Thoracic aorta (tissue), 2 donors: ENCODE data around the gene MAP1LC3B2. TPM values are rescaled to one million over a fixed set of nuclear protein-coding genes. Genes with fewer than 3 reads are reported as not detected.

Experiments used
- ATAC-seq: fragments of 150-250 bp; one replicate; pipeline ENCODE4 v1.8.0; 2017; ENCODE audit warnings: low read depth; ENCODE audit not compliant: insufficient number of reproducible peaks, low FRiP score
- DNase-seq: peaks from one replicate; pipeline ENCODE4 v3.0.0-alpha.2; 2020; ENCODE audit warnings: low spot score
- H3K27ac ChIP-seq, 2 donors: fragments of 200-600 bp; sonication (generic); 1 replicate in 1 of 2; 2 replicates in 1 of 2; pipeline ENCODE4 v1.5.1; 2016; ENCODE audit warnings: mild to moderate bottlenecking in 2 of 2, moderate library complexity in 2 of 2
- H3K27me3 ChIP-seq: fragments of 200-600 bp; sonication (generic); replicated peaks from 2 replicates; pipeline ENCODE4 v1.6.0; 2016; ENCODE audit warnings: mild to moderate bottlenecking; ENCODE audit not compliant: insufficient read depth
- H3K36me3 ChIP-seq: fragments of 200-600 bp; sonication (generic); one replicate; pipeline ENCODE4 v1.5.1; 2016
- H3K4me1 ChIP-seq, 2 donors: fragments of 200-600 bp; sonication (generic); 1 replicate in 1 of 2; 2 replicates in 1 of 2; pipeline versions ENCODE4 v1.5.1 to v1.6.0; 2016; ENCODE audit warnings: low read depth in 2 of 2, mild to moderate bottlenecking in 1 of 2; ENCODE audit not compliant: control insufficient read depth in 1 of 2
- H3K4me3 ChIP-seq: fragments of 200-600 bp; sonication (generic); 2 replicates; pipeline ENCODE4 v1.5.1; 2016; ENCODE audit warnings: mild to moderate bottlenecking
- H3K9me3 ChIP-seq: fragments of 200-600 bp; sonication (generic); 2 replicates; pipeline ENCODE4 v1.5.1; 2016
- total RNA-seq, 2 donors: library from RNA; depleted of rRNA; stranded (reverse); fragments of >200 nt; gene quantifications; one replicate each; pipeline versions ENCODE4 v1.1.0 to v1.2.3, GENCODE V29; 2016
- TF ChIP-seq, protein P1 (sequence below): fragments of 200-600 bp; sonication (generic); IDR thresholded peaks from one replicate; pipeline ENCODE4 v1.5.1; 2019; ENCODE audit warnings: antibody characterized with exemption

MAP1LC3B2 gene
- total RNA-seq, 2 donors from 2014 or later, result 1.5 TPM; not detected in 1

- Histone ChIP-seq H3K36me3 (no peaks in the 10 kb centered on the region), H3K27me3 (no peaks in the 10 kb centered on the region), H3K4me3 (no peak overlapping the region), H3K9me3 (no peaks in the 10 kb centered on the region), H3K4me1 (no peaks in the 10 kb centered on the region), H3K27ac (no peak overlapping the region)
- ATAC-seq (no peak), DNase-seq (no peak)
- TF ChIP-seq, protein P1, sequence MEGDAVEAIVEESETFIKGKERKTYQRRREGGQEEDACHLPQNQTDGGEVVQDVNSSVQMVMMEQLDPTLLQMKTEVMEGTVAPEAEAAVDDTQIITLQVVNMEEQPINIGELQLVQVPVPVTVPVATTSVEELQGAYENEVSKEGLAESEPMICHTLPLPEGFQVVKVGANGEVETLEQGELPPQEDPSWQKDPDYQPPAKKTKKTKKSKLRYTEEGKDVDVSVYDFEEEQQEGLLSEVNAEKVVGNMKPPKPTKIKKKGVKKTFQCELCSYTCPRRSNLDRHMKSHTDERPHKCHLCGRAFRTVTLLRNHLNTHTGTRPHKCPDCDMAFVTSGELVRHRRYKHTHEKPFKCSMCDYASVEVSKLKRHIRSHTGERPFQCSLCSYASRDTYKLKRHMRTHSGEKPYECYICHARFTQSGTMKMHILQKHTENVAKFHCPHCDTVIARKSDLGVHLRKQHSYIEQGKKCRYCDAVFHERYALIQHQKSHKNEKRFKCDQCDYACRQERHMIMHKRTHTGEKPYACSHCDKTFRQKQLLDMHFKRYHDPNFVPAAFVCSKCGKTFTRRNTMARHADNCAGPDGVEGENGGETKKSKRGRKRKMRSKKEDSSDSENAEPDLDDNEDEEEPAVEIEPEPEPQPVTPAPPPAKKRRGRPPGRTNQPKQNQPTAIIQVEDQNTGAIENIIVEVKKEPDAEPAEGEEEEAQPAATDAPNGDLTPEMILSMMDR, result no peak
Measured at GRCh38 chr12:116624516-116624915, 65.3 kb downstream of the MAP1LC3B2 start.

- Histone ChIP-seq H3K27ac (no peak overlapping the region), H3K4me1 (no peaks in the 10 kb centered on the region), H3K4me3 (no peak overlapping the region), H3K36me3 (no peaks in the 10 kb centered on the region), H3K27me3 (no peaks in the 10 kb centered on the region), H3K9me3 (no peaks in the 10 kb centered on the region)
- TF ChIP-seq, protein P1, result no peak
- no peak for ATAC-seq
- DNase-seq, result no peak
Measured at GRCh38 chr12:116626153-116626552, 67.0 kb downstream of the MAP1LC3B2 start.

Other genes starting within 250 kb of the MAP1LC3B2 start
- 10 to 100 TPM; 13.4 to 36.8 TPM for gene SPRING1, start 178.7 kb downstream of the MAP1LC3B2 start, total RNA-seq
- 1 to 10 TPM; 1.1 to 1.5 TPM for gene RNFT2, start 178.9 kb downstream of the MAP1LC3B2 start, total RNA-seq